Stimulated activated CD8-positive, alpha-beta memory T cell treated with anti-CD3 and anti-CD28 coated beads, Interleukin-7, amount 100 ng/mL, for 24 hours (primary cell): ENCODE measurements around the gene PAN3.

Experiments
- DNase-seq: peaks from one replicate; pipeline ENCODE4 v3.0.0-alpha.2; 2020; ENCODE audit warnings: low read depth

PAN3 gene

DNA sequence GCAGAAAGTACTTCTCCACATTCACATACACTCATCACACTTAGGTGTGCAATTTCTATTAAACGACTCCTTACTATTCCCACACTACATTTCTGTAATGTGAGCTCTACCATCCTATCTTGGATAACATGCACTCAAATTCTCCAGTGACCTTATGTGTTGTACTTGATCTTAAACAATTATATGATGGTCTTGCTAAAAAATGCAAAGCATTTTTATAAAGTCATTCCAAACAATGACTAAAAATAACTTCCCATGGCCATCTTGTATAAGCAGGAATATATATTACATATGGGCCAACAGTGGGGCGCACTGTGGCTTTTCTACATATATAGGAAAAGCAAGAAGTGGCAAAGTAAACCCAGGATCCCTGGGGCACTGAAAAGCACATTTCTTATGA lies 201.1 kb downstream of the PAN3 start:
- no peak for DNase-seq

DNA sequence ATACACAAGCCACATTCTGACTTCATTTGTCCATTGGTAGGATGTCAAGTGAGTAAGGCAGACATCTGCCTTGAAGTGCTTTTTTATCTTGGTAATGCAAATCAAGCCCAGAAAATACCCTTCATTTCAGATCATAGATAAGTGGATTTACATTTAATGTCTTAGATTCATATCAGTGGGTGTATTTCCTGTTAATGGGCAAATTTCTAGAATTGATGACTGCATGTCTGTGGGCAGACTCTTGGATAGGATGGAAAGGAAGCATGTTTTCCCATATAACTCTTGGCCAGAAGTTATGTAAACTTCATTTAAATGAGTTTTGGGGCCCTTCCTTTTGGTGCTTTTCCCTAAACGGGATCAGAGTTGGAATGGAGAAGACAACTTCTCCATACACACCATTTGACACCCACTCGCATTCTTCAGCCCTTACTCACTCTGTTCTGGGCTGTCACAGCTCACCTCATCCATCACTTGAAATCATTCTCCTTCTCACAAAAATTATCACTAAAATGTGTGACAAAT lies 202.0 kb downstream of the PAN3 start:
- DNase-seq: no peak

DNA sequence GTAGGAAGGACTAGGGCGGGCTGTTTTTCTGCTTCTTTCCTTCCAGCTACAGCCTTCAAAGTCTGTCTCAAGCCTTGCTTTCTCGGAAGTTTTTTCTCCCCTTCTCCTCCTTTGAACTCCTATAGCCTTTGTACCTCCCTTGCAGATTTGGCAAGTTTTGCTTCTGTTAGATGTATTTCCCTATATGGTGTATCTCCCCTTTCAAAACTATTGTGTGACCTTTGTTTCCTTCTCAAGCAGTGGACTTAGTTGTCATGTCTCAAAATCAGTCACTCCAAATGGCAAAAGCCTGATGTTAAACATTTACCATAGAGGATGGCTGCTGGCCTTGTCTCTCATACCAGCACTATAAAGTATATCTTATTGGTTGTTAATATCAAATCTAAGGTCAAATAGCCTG lies 203.9 kb downstream of the PAN3 start:
- no peak for DNase-seq

DNA sequence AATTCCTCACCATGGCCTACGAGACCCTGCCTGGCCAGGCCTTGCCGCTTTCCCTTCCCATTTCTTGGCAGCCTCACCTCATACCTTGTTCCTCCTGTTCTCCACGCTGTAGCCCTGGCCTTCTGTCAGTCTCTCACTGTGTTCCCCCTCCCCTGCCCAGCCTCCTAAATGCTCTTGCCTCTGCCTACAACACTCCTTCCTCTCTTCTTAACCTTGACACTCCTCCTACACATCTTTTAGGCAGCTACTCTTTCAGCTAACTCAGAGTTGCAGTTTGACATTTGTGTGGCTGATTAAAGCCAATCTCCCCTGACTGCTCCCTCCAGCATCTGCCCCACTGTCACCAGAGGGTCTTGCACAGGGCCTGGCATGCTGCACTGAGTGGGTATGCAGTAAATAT lies 205.8 kb downstream of the PAN3 start:
- DNase-seq: no peak
